ENCODE results near the gene RNF133.

DNA sequence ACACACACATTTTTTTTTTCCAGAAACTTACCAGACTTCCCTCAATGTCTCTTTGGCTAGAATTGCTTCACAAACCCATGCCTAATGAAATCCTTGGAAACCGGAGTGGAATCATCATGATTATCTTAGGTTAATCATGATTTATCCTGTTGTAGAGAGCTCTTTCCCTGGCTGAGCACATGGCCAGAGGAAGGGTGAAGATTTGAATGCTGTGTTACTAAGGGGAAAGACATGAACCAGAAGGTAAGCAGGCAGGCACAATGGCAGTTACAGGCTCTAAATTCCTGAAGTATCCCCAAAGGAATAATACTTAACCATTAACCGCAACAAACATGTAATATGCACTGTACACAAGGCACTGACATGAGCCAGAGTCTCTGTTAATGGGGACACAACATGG is 7.9 kb upstream of the RNF133 start:
- TF ChIP-seq, protein P1, sequence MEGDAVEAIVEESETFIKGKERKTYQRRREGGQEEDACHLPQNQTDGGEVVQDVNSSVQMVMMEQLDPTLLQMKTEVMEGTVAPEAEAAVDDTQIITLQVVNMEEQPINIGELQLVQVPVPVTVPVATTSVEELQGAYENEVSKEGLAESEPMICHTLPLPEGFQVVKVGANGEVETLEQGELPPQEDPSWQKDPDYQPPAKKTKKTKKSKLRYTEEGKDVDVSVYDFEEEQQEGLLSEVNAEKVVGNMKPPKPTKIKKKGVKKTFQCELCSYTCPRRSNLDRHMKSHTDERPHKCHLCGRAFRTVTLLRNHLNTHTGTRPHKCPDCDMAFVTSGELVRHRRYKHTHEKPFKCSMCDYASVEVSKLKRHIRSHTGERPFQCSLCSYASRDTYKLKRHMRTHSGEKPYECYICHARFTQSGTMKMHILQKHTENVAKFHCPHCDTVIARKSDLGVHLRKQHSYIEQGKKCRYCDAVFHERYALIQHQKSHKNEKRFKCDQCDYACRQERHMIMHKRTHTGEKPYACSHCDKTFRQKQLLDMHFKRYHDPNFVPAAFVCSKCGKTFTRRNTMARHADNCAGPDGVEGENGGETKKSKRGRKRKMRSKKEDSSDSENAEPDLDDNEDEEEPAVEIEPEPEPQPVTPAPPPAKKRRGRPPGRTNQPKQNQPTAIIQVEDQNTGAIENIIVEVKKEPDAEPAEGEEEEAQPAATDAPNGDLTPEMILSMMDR (conservative IDR thresholded peaks at IDR 0.05), result no peak
- TF ChIP-seq EZH2 (IDR thresholded peaks at IDR 0.05; ENCODE audit: low read depth), result no peak

Data from PC-9 (cell line).